Body of pancreas (tissue), 4 donors: Measurements from ENCODE around the gene IFNA13. TPM values are rescaled to one million over a fixed set of nuclear protein-coding genes. Genes with fewer than 3 reads are reported as not detected.

Experiments used
- ATAC-seq: fragments of 150-250 bp; one replicate; pipeline ENCODE4 v1.9.1; 2016
- DNase-seq, 4 donors: peaks; one replicate each; pipeline ENCODE4 v3.0.0-alpha.2; 2019
- H3K27ac ChIP-seq, 4 donors: fragments of 200-600 bp; sonication (generic); 1 replicate in 3 of 4; 2 replicates in 1 of 4; pipeline versions ENCODE4 v1.5.1 to v1.6.1; 2016 to 2019; ENCODE audit warnings: mild to moderate bottlenecking in 1 of 4, mixed read lengths in 1 of 4, moderate library complexity in 1 of 4
- H3K27me3 ChIP-seq, 2 donors: fragments of 200-600 bp; sonication (generic); one replicate each; pipeline ENCODE4 v1.6.0; 2016; ENCODE audit warnings: mild to moderate bottlenecking in 1 of 2
- H3K36me3 ChIP-seq, 2 donors: fragments of 200-600 bp; sonication (generic); replicated peaks in 1 of 2; 2 replicates each; pipeline ENCODE4 v1.5.1; 2016; ENCODE audit warnings: low read depth in 2 of 2; ENCODE audit not compliant: insufficient read depth in 1 of 2
- H3K4me1 ChIP-seq: fragments of 200-600 bp; sonication (generic); one replicate; pipeline ENCODE4 v1.6.0; 2016
- H3K4me3 ChIP-seq, 2 donors: fragments of 200-600 bp; sonication (generic); 1 replicate in 1 of 2; 2 replicates in 1 of 2; pipeline ENCODE4 v1.5.1; 2016 to 2019
- H3K9me3 ChIP-seq, 3 donors: fragments of 200-600 bp; sonication (generic); 1 replicate in 2 of 3; 2 replicates in 1 of 3; pipeline ENCODE4 v1.5.1; 2016
- POLR2A ChIP-seq, 3 donors: fragments of 450-650 bp; IDR thresholded peaks; one replicate each; pipeline ENCODE4 v1.6.1; 2016; ENCODE audit warnings: antibody characterized with exemption in 3 of 3, mild to moderate bottlenecking in 2 of 3
- WGBS, 2 donors: methylation state at CpG; one replicate each; pipeline ENCODE4 v1.1.5; 2017; 5-methylcytosine and 5-hydroxymethylcytosine counted together
- intact Hi-C: fragments of 100-400 bp; cut with DNase I; formaldehyde crosslinking; loops from one replicate; pipeline ENCODE4 v1.15.1; 2023
- total RNA-seq, 2 donors: library from RNA; depleted of rRNA; stranded (reverse); fragments of >200 nt; gene quantifications; one replicate each; pipeline ENCODE4 v1.1.0, GENCODE V29; 2016
- TF ChIP-seq, protein P1 (sequence below), 7 experiments: fragments of 450-650 bp in 4 of 7; fragments of 200-600 bp in 3 of 7; sonication (generic) in 3 of 7; IDR thresholded peaks; one replicate each; pipeline ENCODE4 v1.5.1; 2016 to 2019; ENCODE audit warnings: antibody characterized with exemption in 7 of 7

IFNA13 gene
- not detected for total RNA-seq

DNA sequence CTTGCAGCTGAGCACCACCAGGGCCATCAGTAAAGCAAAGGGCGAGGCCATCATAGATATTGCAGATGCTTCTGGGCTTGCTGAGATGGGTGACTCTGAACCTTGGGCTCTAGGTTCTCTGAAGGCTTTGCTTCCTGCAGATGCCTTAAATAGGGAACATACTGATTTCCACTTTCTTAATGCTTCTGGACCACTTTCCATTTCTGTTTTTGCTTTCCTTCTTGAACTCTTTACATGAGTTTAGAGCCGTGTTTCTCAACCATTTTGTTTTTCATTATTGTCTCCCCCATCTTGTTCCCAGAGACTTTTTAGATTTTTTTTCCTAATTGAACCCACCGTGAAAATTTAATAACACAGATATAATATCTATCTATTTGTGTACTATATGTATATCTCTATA is at the start of gene IFNA13:
Gene IFNA13, minus strand, starts transcription at position 101 of the 400 bp plus-strand sequence. Its CDS starts 47 bp downstream, at position 54.
- ATAC-seq: no peak
- no peak for DNase-seq
- 72 to 85% methylated on average over 3 of the region's 3 CpGs for WGBS, 2 donors
- intact Hi-C loops: no loop called here
- Histone ChIP-seq H3K4me1 (no peaks in the 10 kb centered on the region), H3K27me3 (no peaks in the 10 kb centered on the region), H3K4me3 (no peak within 1 kb of the TSS), H3K9me3 (no peaks in the 10 kb centered on the region), H3K27ac (no peak within 1 kb of the TSS), H3K36me3 (no peaks in the 10 kb centered on the region)
- no peak for TF ChIP-seq POLR2A (IDR thresholded peaks at IDR 0.05)

DNA sequence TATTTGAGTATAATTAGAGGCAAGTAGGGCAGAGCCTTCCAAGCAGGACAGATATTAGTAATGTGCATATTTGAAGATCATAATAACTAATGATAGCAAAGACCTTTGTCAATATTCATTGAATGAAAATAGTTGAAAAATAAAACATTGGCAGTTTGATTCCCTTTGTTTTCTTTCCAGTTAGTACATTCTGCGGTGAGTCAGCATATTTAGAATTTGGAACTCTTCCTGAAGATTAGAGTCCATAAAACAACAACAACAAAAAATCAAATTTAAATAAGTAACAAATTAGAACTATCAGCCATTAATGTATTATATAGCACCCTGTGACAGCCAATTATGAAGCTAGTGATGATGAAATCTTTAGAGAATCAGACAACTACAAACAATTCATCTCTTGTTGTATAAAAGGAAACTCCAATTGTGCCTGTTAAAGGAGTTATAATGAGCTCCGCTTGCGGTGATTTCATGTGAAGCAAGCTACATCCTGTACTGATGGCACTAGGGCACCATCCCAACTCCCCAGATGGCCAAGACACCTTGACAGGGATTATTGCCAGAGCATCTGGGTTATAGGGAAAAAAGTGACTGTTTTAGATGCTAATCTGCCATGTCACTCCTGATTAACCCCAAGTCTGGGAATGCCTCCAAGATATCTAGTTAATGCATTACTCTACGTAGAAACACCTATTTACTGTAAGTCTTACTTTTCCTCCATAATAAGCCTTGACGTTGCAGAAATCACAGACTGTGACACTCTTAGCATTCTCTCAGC is 47.8 kb upstream of the IFNA13 start:
- DNase-seq (no peak), ATAC-seq (peak; percentile 27)
- intact Hi-C loops: no loop called here
- H3K4me3 ChIP-seq: no peak overlapping the region
- no peaks in the 10 kb centered on the region for H3K4me1 ChIP-seq
- H3K36me3 ChIP-seq: no peaks in the 10 kb centered on the region
- no peaks in the 10 kb centered on the region for H3K27me3 ChIP-seq
- H3K9me3 ChIP-seq: no peaks in the 10 kb centered on the region
- TF ChIP-seq POLR2A (IDR thresholded peaks at IDR 0.05): no peak
- TF ChIP-seq, protein P1, sequence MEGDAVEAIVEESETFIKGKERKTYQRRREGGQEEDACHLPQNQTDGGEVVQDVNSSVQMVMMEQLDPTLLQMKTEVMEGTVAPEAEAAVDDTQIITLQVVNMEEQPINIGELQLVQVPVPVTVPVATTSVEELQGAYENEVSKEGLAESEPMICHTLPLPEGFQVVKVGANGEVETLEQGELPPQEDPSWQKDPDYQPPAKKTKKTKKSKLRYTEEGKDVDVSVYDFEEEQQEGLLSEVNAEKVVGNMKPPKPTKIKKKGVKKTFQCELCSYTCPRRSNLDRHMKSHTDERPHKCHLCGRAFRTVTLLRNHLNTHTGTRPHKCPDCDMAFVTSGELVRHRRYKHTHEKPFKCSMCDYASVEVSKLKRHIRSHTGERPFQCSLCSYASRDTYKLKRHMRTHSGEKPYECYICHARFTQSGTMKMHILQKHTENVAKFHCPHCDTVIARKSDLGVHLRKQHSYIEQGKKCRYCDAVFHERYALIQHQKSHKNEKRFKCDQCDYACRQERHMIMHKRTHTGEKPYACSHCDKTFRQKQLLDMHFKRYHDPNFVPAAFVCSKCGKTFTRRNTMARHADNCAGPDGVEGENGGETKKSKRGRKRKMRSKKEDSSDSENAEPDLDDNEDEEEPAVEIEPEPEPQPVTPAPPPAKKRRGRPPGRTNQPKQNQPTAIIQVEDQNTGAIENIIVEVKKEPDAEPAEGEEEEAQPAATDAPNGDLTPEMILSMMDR (IDR thresholded peaks at IDR 0.05): no peak
- no peak overlapping the region for H3K27ac ChIP-seq
- WGBS, 2 donors: 39 to 61% methylated on average over 5 of the region's 5 CpGs

DNA sequence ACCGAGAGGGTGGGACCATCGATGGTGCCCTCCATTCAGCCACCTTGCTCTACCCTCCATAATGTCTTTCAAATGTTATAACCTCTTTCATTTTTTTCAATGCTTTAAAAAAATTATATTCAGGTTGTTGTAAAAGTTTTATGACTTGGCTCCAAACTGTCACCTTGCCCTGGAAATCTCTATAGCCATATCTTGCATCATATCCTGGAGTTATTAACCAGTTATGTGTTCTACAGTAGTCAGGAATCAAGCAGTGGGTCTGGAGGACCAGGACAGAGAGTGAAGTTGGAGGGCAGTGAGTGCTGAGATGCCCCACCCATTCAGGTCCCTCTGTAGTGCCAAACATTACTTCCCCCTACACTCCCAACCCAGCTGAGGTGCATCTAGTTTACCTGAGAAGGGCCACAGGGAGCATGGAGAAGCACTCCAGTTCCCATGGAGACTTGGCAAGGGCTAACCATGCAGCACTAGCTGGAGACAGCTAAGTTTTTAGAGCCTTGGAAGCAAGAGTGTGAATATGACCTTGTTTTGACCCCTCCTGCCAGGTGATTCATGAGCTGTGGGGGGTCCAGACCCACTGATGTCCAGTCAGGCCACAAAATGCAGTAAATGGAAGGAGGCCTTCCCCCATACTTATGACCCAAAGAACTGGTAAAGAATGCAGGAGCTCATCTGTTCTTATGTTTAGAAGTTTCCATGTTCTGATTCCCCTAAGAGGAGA is 46.5 kb upstream of the IFNA13 start:
- Histone ChIP-seq H3K4me1 (no peaks in the 10 kb centered on the region), H3K4me3 (no peak overlapping the region), H3K36me3 (no peaks in the 10 kb centered on the region), H3K9me3 (no peaks in the 10 kb centered on the region), H3K27ac (no peak overlapping the region), H3K27me3 (no peaks in the 10 kb centered on the region)
- 73 to 79% methylated on average over 2 of the region's 2 CpGs for WGBS, 2 donors
- ATAC-seq (no peak), DNase-seq (no peak)
- TF ChIP-seq, protein P1 (IDR thresholded peaks at IDR 0.05): no peak
- no peak for TF ChIP-seq POLR2A (IDR thresholded peaks at IDR 0.05)
- intact Hi-C loops: no loop called here

DNA sequence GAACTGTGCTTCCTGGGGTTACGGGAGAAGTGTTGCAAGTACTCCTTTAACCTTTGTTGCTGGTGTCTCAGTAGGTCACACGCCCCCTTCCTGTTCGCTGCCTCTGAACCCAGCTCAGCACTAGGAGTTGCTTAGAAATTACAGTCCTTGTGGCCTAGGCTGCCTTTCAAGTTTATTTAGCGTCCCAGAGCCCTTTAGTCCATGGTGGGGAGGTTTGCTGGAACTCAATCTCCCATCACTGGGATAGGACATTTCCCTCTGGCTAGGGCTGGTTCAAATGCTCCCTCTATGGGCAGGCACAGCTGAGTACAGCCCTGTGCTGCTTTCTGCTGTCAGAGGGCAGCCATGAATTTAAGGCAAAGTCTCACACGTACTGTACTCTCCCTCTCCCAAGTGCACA is 45.8 kb upstream of the IFNA13 start:
- ATAC-seq: no peak

DNA sequence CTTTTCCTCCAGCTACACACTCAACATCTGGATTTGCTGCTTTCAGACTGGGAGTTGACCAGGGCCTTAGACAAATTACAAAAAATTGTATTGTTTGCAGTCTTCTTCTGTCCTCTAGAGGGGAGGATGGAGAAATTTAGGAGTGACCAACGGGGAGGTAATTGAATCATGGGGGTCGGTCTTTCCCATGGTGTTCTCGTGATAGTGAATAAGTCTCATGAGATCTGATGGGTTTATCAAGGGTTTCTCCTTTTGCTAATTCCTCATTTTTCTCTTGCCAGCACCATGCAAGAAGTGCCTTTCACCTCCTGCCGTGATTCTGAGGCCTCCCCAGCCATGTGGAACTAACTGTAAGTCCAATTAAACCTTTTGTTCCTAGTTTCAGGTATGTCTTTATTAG is 45.3 kb upstream of the IFNA13 start:
- TF ChIP-seq, protein P1 (IDR thresholded peaks at IDR 0.05): no peak
- no peak for TF ChIP-seq POLR2A (IDR thresholded peaks at IDR 0.05)

More for the DNA sequence above, 45.8 kb upstream of the IFNA13 start:
- Histone ChIP-seq H3K4me3 (no peak overlapping the region), H3K27me3 (no peaks in the 10 kb centered on the region), H3K9me3 (no peaks in the 10 kb centered on the region), H3K27ac (no peak overlapping the region), H3K36me3 (no peaks in the 10 kb centered on the region), H3K4me1 (no peaks in the 10 kb centered on the region)
- TF ChIP-seq POLR2A (IDR thresholded peaks at IDR 0.05): no peak
- TF ChIP-seq, protein P1 (IDR thresholded peaks at IDR 0.05): peak in 1 of 7 experiments; percentile 5
- no peak for DNase-seq
- 54 to 57% methylated on average over 5 of the region's 5 CpGs for WGBS, 2 donors
- intact Hi-C loops: no loop called here

More for the DNA sequence above, 45.3 kb upstream of the IFNA13 start:
- DNase-seq: no peak
- intact Hi-C loops: no loop called here
- Histone ChIP-seq H3K27ac (no peak overlapping the region), H3K36me3 (no peaks in the 10 kb centered on the region), H3K4me1 (no peaks in the 10 kb centered on the region), H3K27me3 (no peaks in the 10 kb centered on the region), H3K4me3 (no peak overlapping the region), H3K9me3 (no peaks in the 10 kb centered on the region)
- no peak for ATAC-seq
- 69 to 71% methylated on average over 4 of the region's 4 CpGs for WGBS, 2 donors
